ENCODE data around the gene DPF3. TPM values are rescaled to one million over a fixed set of nuclear protein-coding genes. Genes with fewer than 3 reads are reported as not detected.
A peak's percentile ranks its signal among the peaks of the same experiment; 100 is the strongest.

DPF3 gene
- total and polyA plus RNA-seq, 2 experiments from 2014 or later, result 6.8 to 7.9 TPM

DNA sequence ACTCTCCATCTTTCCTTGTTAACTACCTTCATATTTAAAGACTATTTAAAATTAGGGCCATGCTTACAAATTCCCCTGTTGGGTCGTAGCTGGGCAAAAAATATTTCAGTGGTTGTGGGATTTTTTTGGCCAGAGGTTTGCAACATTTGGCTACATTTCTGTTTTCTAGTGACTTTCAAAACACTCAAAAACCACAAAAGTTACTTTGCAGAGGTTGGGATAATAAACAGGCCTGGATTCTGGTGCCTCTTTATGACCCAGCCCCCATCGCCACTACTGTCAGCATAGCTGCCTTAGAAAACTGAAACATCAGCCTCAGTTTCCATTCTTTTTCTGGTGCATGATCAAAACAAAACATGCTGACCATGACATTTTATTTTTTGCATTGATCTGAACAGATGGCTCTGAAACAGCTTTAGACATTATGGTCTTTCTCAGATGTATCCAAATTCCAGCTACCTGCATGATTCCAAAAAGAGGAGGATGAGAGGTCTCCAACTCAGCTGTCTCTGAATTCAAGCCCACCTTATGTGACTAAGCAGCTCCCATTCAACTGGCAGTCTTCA, 5.2 kb downstream of the DPF3 start:
- H3K4me3 ChIP-seq, result no peak overlapping the region
- H2AFZ ChIP-seq, result no peak overlapping the region
- no peak overlapping the region for H3K27ac ChIP-seq
- H3K4me1 ChIP-seq (ENCODE audit: insufficient read depth), result peaks cover 22% of the 10 kb centered on the region
- peaks cover 90% of the 10 kb centered on the region for H3K79me2 ChIP-seq (ENCODE audit: insufficient read depth)
- 0 out of 2 replicates have a peak, but pooled peaks cover 4% of the 10 kb centered on the region for H3F3A ChIP-seq (ENCODE audit: insufficient read depth)
- H4K20me1 ChIP-seq (ENCODE audit: insufficient read depth), result 0 out of 2 replicates have a peak, but pooled peaks cover 4% of the 10 kb centered on the region
- in situ Hi-C loops (cut with MboI), result no loop called here
- no peak for TF ChIP-seq EZH2phosphoT487 (IDR thresholded peaks at IDR 0.05; ENCODE audit: insufficient read depth, low read depth)
- no peak for TF ChIP-seq EZH2 (IDR thresholded peaks at IDR 0.05; ENCODE audit: insufficient read depth, poor library complexity, severe bottlenecking)
- peak overlapping the region; percentile 11 for H3K4me2 ChIP-seq (ENCODE audit: unreplicated experiment)
- peak; percentile 19 for DNase-seq
- H3K27me3 ChIP-seq (replicated peaks; ENCODE audit: insufficient read depth), result no peaks in the 10 kb centered on the region
- 35 to 36% methylated on average over 2 of the region's 2 CpGs for WGBS, 2 experiments (ENCODE audit: low coverage in 1 of 2, low lambda C conversion rate in 2 of 2, missing lambda C conversion rate in 2 of 2)
- H3K9me2 ChIP-seq (ENCODE audit: insufficient read depth), result no peaks in the 10 kb centered on the region
- H3K9me3 ChIP-seq (ENCODE audit: low read depth), result no peaks in the 10 kb centered on the region
- no peaks in the 10 kb centered on the region for H3K36me3 ChIP-seq (ENCODE audit: low read depth)
- no peak overlapping the region for H3K9ac ChIP-seq

DNA sequence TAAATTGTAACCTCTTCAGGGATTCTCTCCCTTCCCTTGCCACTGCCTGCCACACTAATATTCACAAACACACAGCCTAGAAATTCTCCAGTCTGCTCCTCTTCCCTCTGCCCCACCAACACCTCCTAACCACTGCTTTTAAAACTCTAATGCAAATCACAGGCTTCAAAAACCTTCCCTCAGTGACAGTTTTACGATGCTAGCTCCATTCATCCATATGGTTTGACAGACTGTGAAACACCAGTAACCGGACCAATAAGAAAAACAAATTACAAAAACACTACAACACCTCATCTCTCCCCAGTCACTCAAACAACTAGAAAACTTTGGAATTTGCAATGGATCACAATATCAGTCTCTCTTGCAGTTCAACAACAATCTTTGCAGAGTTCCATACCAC, 5.7 kb downstream of the DPF3 start:
- Histone ChIP-seq H3K27ac (no peak overlapping the region), H3F3A (ENCODE audit: insufficient read depth) (0 out of 2 replicates have a peak, but pooled peaks cover 4% of the 10 kb centered on the region), H3K27me3 (replicated peaks; ENCODE audit: insufficient read depth) (no peaks in the 10 kb centered on the region), H3K4me3 (no peak overlapping the region), H3K9ac (no peak overlapping the region), H3K4me2 (ENCODE audit: unreplicated experiment) (no peak overlapping the region), H3K4me1 (ENCODE audit: insufficient read depth) (peaks cover 22% of the 10 kb centered on the region), H3K79me2 (ENCODE audit: insufficient read depth) (peaks cover 95% of the 10 kb centered on the region), H3K9me2 (ENCODE audit: insufficient read depth) (no peaks in the 10 kb centered on the region), H3K36me3 (ENCODE audit: low read depth) (no peaks in the 10 kb centered on the region), H4K20me1 (ENCODE audit: insufficient read depth) (0 out of 2 replicates have a peak, but pooled peaks cover 4% of the 10 kb centered on the region), H3K9me3 (ENCODE audit: low read depth) (no peaks in the 10 kb centered on the region), H2AFZ (no peak overlapping the region)
- no peak for DNase-seq
- no peak for TF ChIP-seq EZH2phosphoT487 (IDR thresholded peaks at IDR 0.05; ENCODE audit: insufficient read depth, low read depth)
- no peak for TF ChIP-seq EZH2 (IDR thresholded peaks at IDR 0.05; ENCODE audit: insufficient read depth, poor library complexity, severe bottlenecking)
- in situ Hi-C loops (cut with MboI), result no loop called here
- WGBS, 2 experiments (ENCODE audit: low coverage in 1 of 2, low lambda C conversion rate in 2 of 2, missing lambda C conversion rate in 2 of 2), result 81 to 87% methylated on average over 2 of the region's 2 CpGs

- no peak for DNase-seq
- TF ChIP-seq EZH2 (IDR thresholded peaks at IDR 0.05; ENCODE audit: insufficient read depth, poor library complexity, severe bottlenecking) (no peak), EZH2phosphoT487 (IDR thresholded peaks at IDR 0.05; ENCODE audit: insufficient read depth, low read depth) (no peak)
- Histone ChIP-seq H3K27me3 (replicated peaks; ENCODE audit: insufficient read depth) (no peaks in the 10 kb centered on the region), H3K79me2 (ENCODE audit: insufficient read depth) (peaks cover 99% of the 10 kb centered on the region), H3K9ac (no peak overlapping the region), H3K4me3 (no peak overlapping the region), H3K27ac (no peak overlapping the region), H3K4me2 (ENCODE audit: unreplicated experiment) (no peak overlapping the region), H4K20me1 (ENCODE audit: insufficient read depth) (0 out of 2 replicates have a peak, but pooled peaks cover 4% of the 10 kb centered on the region), H3K9me3 (ENCODE audit: low read depth) (no peaks in the 10 kb centered on the region), H3K9me2 (ENCODE audit: insufficient read depth) (no peaks in the 10 kb centered on the region), H3K4me1 (ENCODE audit: insufficient read depth) (peaks cover 22% of the 10 kb centered on the region), H3F3A (ENCODE audit: insufficient read depth) (0 out of 2 replicates have a peak, but pooled peaks cover 4% of the 10 kb centered on the region), H2AFZ (no peak overlapping the region), H3K36me3 (ENCODE audit: low read depth) (no peaks in the 10 kb centered on the region)
- in situ Hi-C loops (cut with MboI), result no loop called here
- whole genome bisulfite sequencing, 2 experiments (ENCODE audit: low coverage in 1 of 2, low lambda C conversion rate in 2 of 2, missing lambda C conversion rate in 2 of 2), result 92 to 96% methylated on average over 3 of the region's 3 CpGs
Measured at GRCh38 chr14:72887514-72887913, 6.4 kb downstream of the DPF3 start.

DNA sequence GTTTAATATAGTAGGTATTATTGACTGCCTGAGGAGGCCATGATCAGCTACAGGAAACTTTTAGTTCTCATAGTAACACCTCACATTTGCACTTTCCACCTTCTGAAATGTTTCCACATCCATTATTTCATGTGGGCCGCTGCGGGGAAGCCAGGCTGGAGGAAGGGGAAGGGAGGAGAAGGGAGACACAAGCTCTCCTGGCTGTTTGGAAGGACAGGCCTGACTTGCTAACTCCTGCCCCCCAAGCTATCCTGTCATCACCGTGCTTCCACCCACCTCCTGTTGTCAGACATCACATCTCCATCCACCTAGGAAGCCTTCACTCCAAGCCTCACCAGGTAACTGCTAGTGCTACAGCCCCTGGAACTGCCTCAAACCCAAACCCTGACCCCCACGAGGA, 9.5 kb downstream of the DPF3 start:
- in situ Hi-C loops (cut with MboI), result no loop called here
- Histone ChIP-seq H3K9me2 (ENCODE audit: insufficient read depth) (no peaks in the 10 kb centered on the region), H3K27ac (no peak overlapping the region), H3K9ac (no peak overlapping the region), H3K27me3 (replicated peaks; ENCODE audit: insufficient read depth) (no peaks in the 10 kb centered on the region), H3K4me1 (ENCODE audit: insufficient read depth) (peaks cover 15% of the 10 kb centered on the region), H3K4me2 (ENCODE audit: unreplicated experiment) (no peak overlapping the region), H3K79me2 (ENCODE audit: insufficient read depth) (peaks cover 98% of the 10 kb centered on the region), H3F3A (ENCODE audit: insufficient read depth) (0 out of 2 replicates have a peak, but pooled peaks cover 4% of the 10 kb centered on the region), H3K36me3 (ENCODE audit: low read depth) (0 out of 2 replicates have a peak, but pooled peaks cover 4% of the 10 kb centered on the region), H3K4me3 (no peak overlapping the region), H4K20me1 (ENCODE audit: insufficient read depth) (peaks cover 4% of the 10 kb centered on the region; the same call in 1 of the 2 replicates), H3K9me3 (ENCODE audit: low read depth) (no peaks in the 10 kb centered on the region), H2AFZ (no peak overlapping the region)
- DNase-seq, result no peak
- WGBS, 2 experiments (ENCODE audit: low coverage in 1 of 2, low lambda C conversion rate in 2 of 2, missing lambda C conversion rate in 2 of 2), result 81 to 89% methylated on average over 4 of the region's 4 CpGs
- no peak for TF ChIP-seq EZH2phosphoT487 (IDR thresholded peaks at IDR 0.05; ENCODE audit: insufficient read depth, low read depth)
- no peak for TF ChIP-seq EZH2 (IDR thresholded peaks at IDR 0.05; ENCODE audit: insufficient read depth, poor library complexity, severe bottlenecking)

All from GM23248 (cell line).